Colonic mucosa (tissue), 4 donors: Measurements from ENCODE around the gene SCN5A. TPM values are rescaled to one million over a fixed set of nuclear protein-coding genes. Genes with fewer than 3 reads are reported as not detected.

Experiments used
- DNase-seq: peaks from one replicate; pipeline ENCODE4 v3.0.0-alpha.2; 2020
- H3K27ac ChIP-seq: fragments of 200-600 bp; one replicate; pipeline ENCODE4 v1.8.0; 2021
- H3K27me3 ChIP-seq: fragments of 200-600 bp; one replicate; pipeline ENCODE4 v1.8.0; 2021
- H3K36me3 ChIP-seq: fragments of 200-600 bp; one replicate; pipeline ENCODE4 v1.8.0; 2021
- H3K4me1 ChIP-seq: fragments of 200-600 bp; one replicate; pipeline ENCODE4 v1.8.0; 2021; ENCODE audit warnings: mild to moderate bottlenecking
- H3K4me3 ChIP-seq: fragments of 200-600 bp; one replicate; pipeline ENCODE4 v1.8.0; 2021
- H3K9ac ChIP-seq, 2 donors: one replicate each; pipeline ENCODE4 v1.7.0; 2013; ENCODE audit warnings: control low read depth in 2 of 2, low read depth in 2 of 2, low read length in 2 of 2
- H3K9me3 ChIP-seq: fragments of 200-600 bp; one replicate; pipeline ENCODE4 v1.8.0; 2021
- CTCF ChIP-seq: fragments of 200-600 bp; IDR thresholded peaks from one replicate; pipeline ENCODE4 v1.8.0; 2022; ENCODE audit warnings: antibody characterized with exemption, mild to moderate bottlenecking
- intact Hi-C: fragments of 100-400 bp; cut with DNase I; formaldehyde crosslinking; loops from one replicate; pipeline ENCODE4 v1.14.1; 2022
- total RNA-seq, 2 donors: library from RNA; stranded (reverse); fragmentation: NEBNext Ultra II Directional in 1 of 2; extraction: Animal tissue kit (Norgen Biotek cat#: 25700) in 1 of 2; gene quantifications; one replicate each; pipeline ENCODE4 v1.2.1, GENCODE V29; 2021
- donor health status: healthy.
- donor health status: DM: no; HTN: no; CAD: no.
- donor health status: DM: no; HTN: no; CAD: no.

Gene SCN5A
- total RNA-seq, 2 donors from 2014 or later, result 0.32 to 0.45 TPM

DNA sequence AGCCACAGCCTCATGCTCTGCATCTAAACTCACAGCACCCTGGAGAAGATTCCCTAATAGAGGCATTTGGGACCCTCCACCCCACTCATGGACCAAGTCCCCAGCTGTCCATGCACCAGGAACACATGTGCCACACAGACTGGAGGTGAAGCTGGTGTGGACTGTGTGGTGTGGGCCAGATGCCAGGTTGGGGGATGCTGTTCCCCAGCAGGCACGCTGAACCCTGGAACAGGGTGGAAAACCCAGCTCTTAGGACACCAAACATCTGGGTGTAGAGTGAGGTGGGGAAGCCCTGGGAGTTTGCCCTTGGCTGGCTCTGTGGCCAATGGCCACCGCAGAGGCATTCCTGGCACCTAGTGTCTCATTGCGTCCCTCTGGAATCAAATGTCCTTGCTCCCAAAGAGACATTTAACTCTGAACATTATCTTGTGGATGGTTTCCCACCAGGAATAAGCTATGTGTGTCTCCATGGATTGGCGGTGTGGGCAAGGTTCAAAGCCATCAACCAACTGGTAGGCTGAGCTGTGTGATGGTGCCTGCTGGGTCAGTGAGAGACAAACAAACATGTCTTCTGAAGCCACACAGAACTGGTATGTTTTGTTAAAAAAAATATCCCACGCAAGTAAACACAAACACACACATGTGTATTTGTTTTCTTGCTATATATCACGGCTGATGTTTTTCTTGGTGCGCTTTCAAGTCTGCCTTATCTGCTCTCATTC lies 88.3 kb downstream of the SCN5A start:
- Histone ChIP-seq H3K27ac (no peak overlapping the region), H3K27me3 (no peaks in the 10 kb centered on the region), H3K36me3 (no peaks in the 10 kb centered on the region), H3K9ac (no peak overlapping the region), H3K4me3 (no peak overlapping the region), H3K9me3 (no peaks in the 10 kb centered on the region), H3K4me1 (no peaks in the 10 kb centered on the region)
- DNase-seq, result no peak
- TF ChIP-seq CTCF, result no peak
- intact Hi-C loops, result no loop called here

DNA sequence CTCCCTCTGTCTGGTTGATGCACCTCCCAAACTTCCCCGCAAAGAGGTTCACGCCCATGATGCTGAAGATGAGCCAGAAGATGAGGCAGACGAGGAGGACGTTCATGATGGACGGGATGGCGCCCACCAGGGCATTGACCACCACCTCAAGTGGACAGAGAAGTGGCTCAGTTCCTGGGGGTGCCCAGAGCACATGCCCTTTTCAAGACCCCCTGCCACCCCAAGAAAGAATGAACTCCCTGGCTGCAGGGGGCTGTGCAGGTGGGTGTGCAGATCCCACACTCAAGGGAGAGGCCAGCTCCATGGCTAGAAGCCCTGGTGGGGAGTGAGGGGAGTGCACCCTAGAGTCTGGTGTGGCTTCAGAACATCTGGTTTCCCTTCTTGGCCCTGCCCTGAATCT lies 89.2 kb downstream of the SCN5A start:
- no peak for TF ChIP-seq CTCF
- Histone ChIP-seq H3K4me3 (no peak overlapping the region), H3K27ac (no peak overlapping the region), H3K4me1 (no peaks in the 10 kb centered on the region), H3K9ac (no peak overlapping the region), H3K27me3 (no peaks in the 10 kb centered on the region), H3K9me3 (no peaks in the 10 kb centered on the region), H3K36me3 (no peaks in the 10 kb centered on the region)
- DNase-seq, result no peak
- intact Hi-C loops, result no loop called here

DNA sequence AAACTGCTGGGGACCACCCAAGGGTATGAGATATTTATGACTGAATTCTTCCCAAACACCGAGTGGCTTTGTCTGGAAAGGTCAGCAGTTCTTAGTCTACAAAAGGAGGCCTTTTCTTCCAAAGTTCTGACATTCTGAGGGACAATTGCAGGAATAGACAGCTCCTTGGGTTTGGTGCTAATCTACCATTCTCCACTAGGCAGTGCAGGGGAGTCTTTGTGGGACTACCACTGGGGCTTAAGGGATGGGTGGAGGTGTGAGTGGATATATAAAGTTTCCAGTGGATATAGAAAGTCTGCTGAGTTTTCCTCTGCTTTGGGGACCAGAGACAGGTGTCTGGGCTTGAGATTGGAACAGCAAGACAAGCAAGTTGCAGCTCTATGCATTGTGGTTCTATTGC lies 90.6 kb downstream of the SCN5A start:
- Histone ChIP-seq H3K4me3 (no peak overlapping the region), H3K9me3 (no peaks in the 10 kb centered on the region), H3K27me3 (no peaks in the 10 kb centered on the region), H3K27ac (no peak overlapping the region), H3K4me1 (no peaks in the 10 kb centered on the region), H3K9ac (no peak overlapping the region), H3K36me3 (no peaks in the 10 kb centered on the region)
- no peak for DNase-seq
- intact Hi-C loops, result no loop called here
- no peak for TF ChIP-seq CTCF

- intact Hi-C loops, result no loop called here
- no peak overlapping the region for H3K9ac ChIP-seq
- no peak for TF ChIP-seq CTCF
- H3K9me3 ChIP-seq, result no peaks in the 10 kb centered on the region
- H3K27ac ChIP-seq, result no peak overlapping the region
- no peak for DNase-seq
- no peak overlapping the region for H3K4me3 ChIP-seq
- no peaks in the 10 kb centered on the region for H3K36me3 ChIP-seq
- no peaks in the 10 kb centered on the region for H3K27me3 ChIP-seq
- H3K4me1 ChIP-seq, result no peaks in the 10 kb centered on the region
These were observed 92.7 kb downstream of the SCN5A start for GRCh38 chr3:38556640-38557358.

DNA sequence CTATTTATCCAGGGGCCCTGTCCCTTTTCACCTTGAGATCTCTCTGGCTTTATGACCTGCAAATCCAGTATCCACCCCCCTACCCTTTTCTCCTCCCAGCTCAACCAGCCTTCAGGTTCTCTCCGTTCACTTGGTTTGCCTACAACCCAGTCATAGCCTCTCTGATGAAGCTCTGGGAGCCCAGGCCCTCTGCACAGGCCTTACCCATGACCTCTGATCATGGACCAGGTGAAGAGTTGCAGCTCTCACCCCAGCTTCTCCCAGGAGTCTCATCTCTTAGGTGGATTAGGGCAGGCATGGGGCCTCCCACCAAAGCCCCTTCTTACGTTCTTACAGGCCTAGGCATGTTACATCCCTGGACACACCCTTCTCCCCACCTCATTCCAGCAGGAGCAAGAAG lies 93.6 kb downstream of the SCN5A start:
- Histone ChIP-seq H3K9ac (no peak overlapping the region), H3K9me3 (no peaks in the 10 kb centered on the region), H3K4me3 (no peak overlapping the region), H3K36me3 (no peaks in the 10 kb centered on the region), H3K27ac (no peak overlapping the region), H3K4me1 (no peaks in the 10 kb centered on the region), H3K27me3 (no peaks in the 10 kb centered on the region)
- no peak for TF ChIP-seq CTCF
- DNase-seq, result no peak
- intact Hi-C loops, result no loop called here
